AG04449 (cell line): Measurements from ENCODE around the gene BTG2.

Source experiments
- CTCF ChIA-PET: fragments of 350-600 bp; formaldehyde crosslinking; extraction: SDS; loops from one replicate; lab custom pipeline; 2021; ENCODE audit warnings: antibody characterized with exemption; lab: Yijun Ruan, JAX
- POLR2A ChIA-PET: fragments of 400-600, 350-600 bp; formaldehyde crosslinking; extraction: SDS; loops from one replicate; lab custom pipeline; 2020; ENCODE audit warnings: antibody characterized with exemption, inconsistent platforms; lab: Yijun Ruan, JAX
- DNase-seq: peaks from one replicate; pipeline ENCODE4 v3.0.0-alpha.2; 2010; ENCODE audit warnings: low read depth, low spot score
- H3K4me3 ChIP-seq: 2 replicates; pipeline ENCODE4 v1.5.1; 2011; ENCODE audit warnings: low read depth, mild to moderate bottlenecking, control low read depth, low read length
- TF ChIP-seq, protein P1 (sequence below): IDR thresholded peaks from one replicate; pipeline ENCODE4 v1.5.1; 2011; ENCODE audit warnings: mild to moderate bottlenecking, moderate library complexity, low read length, control low read depth, inconsistent platforms; ENCODE audit not compliant: insufficient read depth; ENCODE audit errors: missing control alignments

The BTG2 gene

DNA sequence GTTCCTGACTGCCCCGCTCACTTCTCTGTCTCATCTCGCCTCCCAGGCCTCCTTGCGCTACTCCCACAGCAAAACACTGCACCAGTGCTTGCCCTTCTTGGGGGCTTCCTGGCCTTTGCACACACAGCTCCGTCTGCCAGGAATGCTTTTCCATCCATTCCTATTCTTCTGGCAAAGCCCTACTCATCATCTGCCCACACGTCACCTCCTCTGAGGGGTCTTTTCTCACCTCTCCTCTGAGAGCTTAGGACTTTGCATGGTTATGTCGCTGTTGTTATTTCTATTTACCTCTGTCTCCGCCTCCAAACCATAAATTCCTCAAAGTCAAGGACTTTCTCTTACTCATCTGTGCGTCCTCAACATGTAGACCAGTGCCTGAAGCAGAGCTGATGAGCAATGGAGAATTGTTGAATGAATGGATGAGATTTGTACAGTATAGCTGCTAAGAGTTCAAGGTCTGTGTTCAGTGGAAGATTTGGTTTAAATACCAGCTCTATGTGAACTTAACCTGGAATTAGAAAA is 26.4 kb upstream of the BTG2 start:
- TF ChIP-seq, protein P1, sequence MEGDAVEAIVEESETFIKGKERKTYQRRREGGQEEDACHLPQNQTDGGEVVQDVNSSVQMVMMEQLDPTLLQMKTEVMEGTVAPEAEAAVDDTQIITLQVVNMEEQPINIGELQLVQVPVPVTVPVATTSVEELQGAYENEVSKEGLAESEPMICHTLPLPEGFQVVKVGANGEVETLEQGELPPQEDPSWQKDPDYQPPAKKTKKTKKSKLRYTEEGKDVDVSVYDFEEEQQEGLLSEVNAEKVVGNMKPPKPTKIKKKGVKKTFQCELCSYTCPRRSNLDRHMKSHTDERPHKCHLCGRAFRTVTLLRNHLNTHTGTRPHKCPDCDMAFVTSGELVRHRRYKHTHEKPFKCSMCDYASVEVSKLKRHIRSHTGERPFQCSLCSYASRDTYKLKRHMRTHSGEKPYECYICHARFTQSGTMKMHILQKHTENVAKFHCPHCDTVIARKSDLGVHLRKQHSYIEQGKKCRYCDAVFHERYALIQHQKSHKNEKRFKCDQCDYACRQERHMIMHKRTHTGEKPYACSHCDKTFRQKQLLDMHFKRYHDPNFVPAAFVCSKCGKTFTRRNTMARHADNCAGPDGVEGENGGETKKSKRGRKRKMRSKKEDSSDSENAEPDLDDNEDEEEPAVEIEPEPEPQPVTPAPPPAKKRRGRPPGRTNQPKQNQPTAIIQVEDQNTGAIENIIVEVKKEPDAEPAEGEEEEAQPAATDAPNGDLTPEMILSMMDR = no peak
- H3K4me3 ChIP-seq = peak overlapping the region; percentile 49
- POLR2A ChIA-PET = interaction anchor here (0.6 kb wide), 1 partner anchor 15 kb away, joined by 3 read pairs; no protein-coding TSS in a partner anchor
- DNase-seq = no peak
- CTCF ChIA-PET = interaction anchor here (0.7 to 16.4 kb wide), 7 partner anchors 9 to 60 kb away, joined by 3 to 250 read pairs (median 6); no protein-coding TSS in a partner anchor

DNA sequence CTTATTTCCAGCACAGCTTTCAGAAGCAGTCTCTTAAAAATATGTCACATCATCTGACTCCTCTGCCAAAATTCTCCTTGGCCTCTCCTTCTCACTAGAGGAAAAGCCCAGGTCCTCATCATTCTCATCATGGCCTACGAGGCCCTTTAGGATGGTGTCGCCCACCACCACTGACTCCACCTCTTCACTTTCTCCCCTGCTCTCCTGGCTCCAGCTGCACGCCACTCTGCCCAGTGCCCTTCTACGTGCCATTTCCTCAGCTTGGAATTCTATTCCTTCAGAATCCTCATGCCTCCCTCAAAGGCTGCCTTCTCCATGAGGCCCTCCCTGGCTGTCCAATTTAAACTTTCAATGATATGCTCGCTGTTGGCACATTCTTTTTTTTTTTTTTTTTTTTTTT is 25.3 kb upstream of the BTG2 start:
- no peak for DNase-seq
- ChIA-PET CTCF (interaction anchor here (1.1 to 16.4 kb wide), 4 partner anchors 10 to 59 kb away, joined by 3 to 250 read pairs (median 82); no protein-coding TSS in a partner anchor), POLR2A (interaction anchor here (0.7 kb wide), 1 partner anchor 90 kb away, joined by 5 read pairs; no protein-coding TSS in a partner anchor)
- H3K4me3 ChIP-seq = no peak overlapping the region
- TF ChIP-seq, protein P1 = no peak

DNA sequence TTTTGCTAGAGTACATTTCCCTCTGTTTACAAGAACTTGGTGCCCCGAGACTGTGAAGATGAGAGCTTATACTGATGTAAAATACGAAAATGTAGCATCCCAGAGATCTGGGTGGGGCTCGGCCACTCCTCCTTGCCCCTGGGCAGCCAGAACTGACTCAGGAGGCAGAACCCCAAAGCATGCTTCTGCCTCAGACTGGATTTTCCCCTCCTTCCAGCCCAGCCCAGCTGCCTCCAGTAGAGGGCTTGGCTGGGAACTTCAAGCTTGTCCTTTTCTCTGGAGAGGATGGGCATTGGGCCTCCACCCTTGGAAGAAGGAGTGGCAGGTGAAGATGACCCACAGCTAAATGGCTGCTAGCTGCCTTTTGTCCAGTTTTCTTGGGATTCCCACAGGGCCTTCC is 24.3 kb upstream of the BTG2 start:
- DNase-seq = peak; percentile 14
- no peak overlapping the region for H3K4me3 ChIP-seq
- TF ChIP-seq, protein P1 = peak; percentile 21
- ChIA-PET POLR2A (no interaction called here), CTCF (interaction anchor here (0.8 to 16.4 kb wide), 5 partner anchors 11 to 58 kb away, joined by 3 to 250 read pairs (median 4); no protein-coding TSS in a partner anchor)

DNA sequence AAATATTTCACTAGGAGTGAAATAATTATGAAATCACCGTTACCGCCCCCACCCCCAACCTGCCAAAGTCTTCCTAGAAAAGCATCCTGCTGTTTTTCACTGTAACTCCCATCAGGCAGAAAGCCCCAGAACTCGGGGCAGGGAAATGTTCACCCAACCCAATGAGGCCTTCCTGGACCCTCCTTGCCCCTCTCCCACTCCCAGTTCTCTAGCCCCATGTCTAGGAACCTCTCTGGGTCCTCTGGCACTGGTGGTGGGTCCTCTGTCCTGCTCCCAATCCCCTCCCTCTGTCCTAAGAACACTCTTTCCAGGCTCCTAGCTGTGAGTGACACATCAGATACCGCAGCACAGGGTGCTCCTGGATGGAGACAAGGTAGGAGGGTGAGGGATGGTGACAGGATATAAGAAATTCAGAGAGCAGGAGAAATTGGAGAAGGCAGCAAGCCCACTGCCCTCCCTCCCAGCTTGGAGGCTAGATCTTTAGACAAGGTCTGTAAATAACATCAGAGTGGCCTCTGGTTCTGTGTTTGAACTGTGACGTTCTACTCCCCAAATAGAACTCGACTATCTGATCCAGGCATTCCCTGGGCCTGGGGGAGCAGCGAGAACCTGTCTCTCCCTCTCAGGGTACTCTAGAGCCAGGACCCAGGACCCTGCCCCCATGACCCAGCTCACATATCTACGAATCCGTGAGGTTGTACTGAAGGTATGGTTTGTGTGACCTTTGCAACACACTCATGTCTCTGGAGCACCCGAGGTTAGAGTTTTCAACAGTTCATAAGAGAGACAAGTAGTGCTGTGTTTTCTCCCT is 23.3 kb upstream of the BTG2 start:
- DNase-seq = no peak
- TF ChIP-seq, protein P1 = no peak
- no peak overlapping the region for H3K4me3 ChIP-seq
- POLR2A ChIA-PET = no interaction called here
- CTCF ChIA-PET = interaction anchor here (1.6 to 16.4 kb wide), 3 partner anchors 12 to 57 kb away, joined by 4 to 250 read pairs (median 160); no protein-coding TSS in a partner anchor

DNA sequence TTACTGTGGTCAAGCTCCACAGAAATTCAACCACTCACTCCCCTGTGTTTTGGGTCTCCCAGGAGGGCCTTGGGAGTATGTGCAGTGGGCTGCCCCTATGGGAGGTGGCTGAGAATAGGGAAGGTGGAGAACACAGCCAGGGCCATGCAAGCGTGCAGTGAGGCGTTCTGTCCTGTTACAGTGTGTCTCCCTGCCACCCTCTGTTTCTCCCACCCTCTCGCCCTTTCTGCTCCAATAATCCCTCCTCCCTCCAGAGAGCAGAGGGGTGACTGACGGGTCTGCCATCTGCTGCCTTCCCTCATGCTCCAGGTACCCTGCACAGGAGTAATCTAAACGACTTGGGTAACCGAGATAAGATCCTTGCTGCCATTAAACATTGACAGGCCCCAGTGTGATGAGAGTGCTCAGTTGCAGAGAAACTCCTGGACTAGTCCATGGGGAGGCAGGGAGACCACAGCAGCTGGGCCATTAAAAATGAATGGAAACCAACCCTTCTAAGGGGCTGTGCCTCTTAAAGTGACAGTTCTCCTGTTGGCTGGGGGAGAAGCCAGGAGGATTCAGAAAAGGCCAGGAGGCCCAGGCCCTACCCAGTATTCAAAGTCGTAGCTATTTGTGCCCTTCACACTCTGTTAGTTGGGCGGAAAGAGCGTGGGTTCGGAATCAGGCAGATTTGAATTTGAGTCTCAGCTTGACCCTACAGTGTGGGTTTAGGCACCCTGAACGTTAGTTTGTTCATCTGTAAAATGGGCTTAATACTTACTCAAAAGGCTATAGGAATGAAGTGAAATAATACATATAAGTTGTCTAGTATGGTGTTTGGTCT is 22.4 kb upstream of the BTG2 start:
- ChIA-PET CTCF (interaction anchor here (2.2 to 16.4 kb wide), 3 partner anchors 8 to 56 kb away, joined by 15 to 250 read pairs (median 160); no protein-coding TSS in a partner anchor), POLR2A (interaction anchor here (0.7 kb wide), 1 partner anchor 464 kb away, joined by 3 read pairs; no protein-coding TSS in a partner anchor)
- TF ChIP-seq, protein P1 = no peak
- no peak for DNase-seq
- H3K4me3 ChIP-seq = no peak overlapping the region
